KMS-11 (cell line): Measurements from ENCODE around the gene CCBE1.

Source experiments
- H2AFZ ChIP-seq: fragments of 200-600 bp; sonication (generic); 2 replicates; pipeline ENCODE4 v1.6.1; 2016; ENCODE audit warnings: antibody characterized with exemption, mixed run types, low read depth
- H3K27ac ChIP-seq: fragments of 200-600 bp; sonication (generic); 2 replicates; pipeline ENCODE4 v1.6.1; 2016; ENCODE audit warnings: mild to moderate bottlenecking, mixed run types
- H3K27me3 ChIP-seq: fragments of 200-600 bp; sonication (generic); 2 replicates; pipeline ENCODE4 v1.6.1; 2017; ENCODE audit warnings: mild to moderate bottlenecking, low read depth, mixed run types, moderate library complexity; ENCODE audit not compliant: insufficient read depth
- H3K36me3 ChIP-seq: fragments of 200-600 bp; sonication (generic); 2 replicates; pipeline ENCODE4 v1.6.1; 2017; ENCODE audit warnings: mild to moderate bottlenecking, mixed run types; ENCODE audit not compliant: insufficient read depth
- H3K4me1 ChIP-seq: fragments of 200-600 bp; sonication (generic); 2 replicates; pipeline ENCODE4 v1.6.1; 2016; ENCODE audit warnings: mild to moderate bottlenecking, low read depth, mixed run types; ENCODE audit not compliant: poor library complexity, severe bottlenecking
- H3K4me2 ChIP-seq: fragments of 200-600 bp; sonication (generic); 2 replicates; pipeline ENCODE4 v1.7.0; 2016; ENCODE audit warnings: mild to moderate bottlenecking, mixed run types
- H3K4me3 ChIP-seq: fragments of 200-600 bp; sonication (generic); IDR thresholded peaks from 2 replicates; pipeline ENCODE4 v1.6.1; 2017; ENCODE audit warnings: low read depth, low read length, mixed read lengths; ENCODE audit not compliant: insufficient read depth
- H3K79me2 ChIP-seq: fragments of 200-600 bp; sonication (generic); 2 replicates; pipeline ENCODE4 v1.6.1; 2016; ENCODE audit warnings: low read depth, mixed run types; ENCODE audit not compliant: insufficient read depth
- H3K9ac ChIP-seq: fragments of 200-600 bp; sonication (generic); 2 replicates; pipeline ENCODE4 v1.6.1; 2016; ENCODE audit warnings: mild to moderate bottlenecking, mixed run types
- H4K20me1 ChIP-seq: fragments of 200-600 bp; sonication (generic); 2 replicates; pipeline ENCODE4 v1.6.1; 2016; ENCODE audit warnings: mild to moderate bottlenecking, mixed run types; ENCODE audit not compliant: insufficient read depth
- TF ChIP-seq, protein P1 (sequence below): fragments of 200-600 bp; sonication (generic); conservative IDR thresholded peaks from 2 replicates; pipeline ENCODE4 v1.6.1; 2017; ENCODE audit warnings: low read depth, mild to moderate bottlenecking, antibody characterized with exemption, low read length, moderate library complexity, mixed read lengths

Gene CCBE1

DNA sequence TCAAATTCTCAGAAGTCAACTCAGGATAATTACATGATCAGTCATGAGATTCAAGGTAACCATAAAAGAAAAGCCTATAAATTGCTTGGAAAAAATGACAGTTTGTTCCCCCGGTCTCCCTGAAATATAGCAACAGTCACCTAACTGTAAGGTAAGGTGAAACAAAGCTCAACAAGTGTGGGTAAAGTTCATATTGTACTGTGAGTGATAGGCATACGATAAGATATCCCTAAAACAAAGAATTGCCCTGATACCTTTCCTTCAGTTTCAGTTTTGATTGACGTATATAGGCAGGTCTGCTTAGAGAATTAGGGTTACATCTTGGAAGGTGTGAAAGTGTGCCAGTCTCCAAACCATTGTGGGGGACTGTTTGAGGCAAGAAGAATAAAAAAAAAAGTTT is 4.0 kb upstream of the CCBE1 start:
- Histone ChIP-seq H3K4me1 (peaks cover 3% of the 10 kb centered on the region), H3K36me3 (no peaks in the 10 kb centered on the region), H4K20me1 (no peaks in the 10 kb centered on the region), H2AFZ (no peak overlapping the region), H3K27ac (no peak overlapping the region), H3K27me3 (no peaks in the 10 kb centered on the region), H3K4me3 (no peak overlapping the region), H3K4me2 (no peak overlapping the region), H3K79me2 (no peaks in the 10 kb centered on the region), H3K9ac (no peak overlapping the region)
- TF ChIP-seq, protein P1, sequence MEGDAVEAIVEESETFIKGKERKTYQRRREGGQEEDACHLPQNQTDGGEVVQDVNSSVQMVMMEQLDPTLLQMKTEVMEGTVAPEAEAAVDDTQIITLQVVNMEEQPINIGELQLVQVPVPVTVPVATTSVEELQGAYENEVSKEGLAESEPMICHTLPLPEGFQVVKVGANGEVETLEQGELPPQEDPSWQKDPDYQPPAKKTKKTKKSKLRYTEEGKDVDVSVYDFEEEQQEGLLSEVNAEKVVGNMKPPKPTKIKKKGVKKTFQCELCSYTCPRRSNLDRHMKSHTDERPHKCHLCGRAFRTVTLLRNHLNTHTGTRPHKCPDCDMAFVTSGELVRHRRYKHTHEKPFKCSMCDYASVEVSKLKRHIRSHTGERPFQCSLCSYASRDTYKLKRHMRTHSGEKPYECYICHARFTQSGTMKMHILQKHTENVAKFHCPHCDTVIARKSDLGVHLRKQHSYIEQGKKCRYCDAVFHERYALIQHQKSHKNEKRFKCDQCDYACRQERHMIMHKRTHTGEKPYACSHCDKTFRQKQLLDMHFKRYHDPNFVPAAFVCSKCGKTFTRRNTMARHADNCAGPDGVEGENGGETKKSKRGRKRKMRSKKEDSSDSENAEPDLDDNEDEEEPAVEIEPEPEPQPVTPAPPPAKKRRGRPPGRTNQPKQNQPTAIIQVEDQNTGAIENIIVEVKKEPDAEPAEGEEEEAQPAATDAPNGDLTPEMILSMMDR = no peak

DNA sequence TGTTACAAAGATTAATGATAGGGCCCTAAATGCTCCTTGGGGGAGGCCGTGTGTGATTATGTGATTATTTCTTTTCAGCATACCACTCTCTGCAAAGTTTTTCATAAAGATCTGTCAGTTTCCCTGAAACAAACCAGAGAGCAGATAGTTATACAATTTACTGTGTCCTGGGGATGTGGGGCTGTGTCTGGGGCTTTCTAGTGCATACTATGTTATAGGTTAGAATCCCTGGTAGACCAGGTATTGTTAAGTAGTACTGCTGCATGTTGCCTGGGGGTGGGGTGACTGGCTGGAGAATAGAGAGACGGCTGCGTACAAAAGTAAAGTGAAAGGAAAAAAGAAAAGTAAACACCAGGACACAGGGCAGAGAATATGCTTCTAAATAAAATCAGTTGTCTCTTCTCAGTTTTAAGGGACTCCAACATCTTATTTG is 3.3 kb upstream of the CCBE1 start:
- H4K20me1 ChIP-seq = no peaks in the 10 kb centered on the region
- H3K9ac ChIP-seq = no peak overlapping the region
- H3K4me2 ChIP-seq = no peak overlapping the region
- no peaks in the 10 kb centered on the region for H3K4me1 ChIP-seq
- no peaks in the 10 kb centered on the region for H3K79me2 ChIP-seq
- no peak overlapping the region for H2AFZ ChIP-seq
- no peaks in the 10 kb centered on the region for H3K27me3 ChIP-seq
- H3K4me3 ChIP-seq = no peak overlapping the region
- no peak overlapping the region for H3K27ac ChIP-seq
- TF ChIP-seq, protein P1 = no peak
- H3K36me3 ChIP-seq = no peaks in the 10 kb centered on the region

DNA sequence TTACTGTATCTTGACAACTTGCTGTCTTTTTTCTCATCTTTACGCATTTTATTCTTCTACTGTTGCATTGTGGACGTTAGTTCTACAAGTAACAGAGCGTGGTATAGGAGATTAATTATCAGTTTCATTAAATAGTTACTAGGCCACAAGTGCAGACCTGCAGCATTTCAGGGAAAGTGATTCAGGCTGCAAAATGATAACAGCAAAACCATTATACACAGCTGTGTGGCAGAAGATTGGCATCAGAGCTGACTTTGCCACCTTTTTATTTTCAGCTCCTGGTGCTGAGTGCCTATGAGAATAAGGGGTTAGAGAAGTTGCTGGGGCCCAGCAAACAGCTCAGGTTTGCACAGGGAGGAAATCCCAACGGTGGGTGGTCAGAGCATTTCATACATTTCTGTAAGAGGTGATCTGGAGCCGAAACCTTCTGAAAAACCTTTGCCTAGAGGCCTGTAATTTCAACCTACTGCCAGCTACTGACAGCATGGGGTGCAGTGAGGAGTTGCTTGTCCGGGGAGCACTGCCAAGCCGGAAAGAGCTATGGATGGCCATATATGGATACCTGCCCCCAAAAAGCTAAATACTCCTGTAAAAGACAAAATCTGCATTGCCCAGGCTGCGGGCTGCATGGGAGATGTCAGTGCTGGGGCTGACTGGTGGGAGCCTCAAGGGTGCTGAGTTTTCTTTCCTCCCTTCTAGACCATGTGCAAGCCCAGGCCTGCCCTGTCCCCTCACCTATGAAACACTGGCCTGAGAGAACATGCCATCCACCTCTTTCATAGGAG is 2.7 kb upstream of the CCBE1 start:
- H3K4me3 ChIP-seq = no peak overlapping the region
- no peaks in the 10 kb centered on the region for H3K4me1 ChIP-seq
- H3K27me3 ChIP-seq = no peaks in the 10 kb centered on the region
- no peak overlapping the region for H2AFZ ChIP-seq
- no peak overlapping the region for H3K4me2 ChIP-seq
- H3K27ac ChIP-seq = no peak overlapping the region
- H4K20me1 ChIP-seq = no peaks in the 10 kb centered on the region
- TF ChIP-seq, protein P1 = no peak
- no peaks in the 10 kb centered on the region for H3K79me2 ChIP-seq
- no peaks in the 10 kb centered on the region for H3K36me3 ChIP-seq
- H3K9ac ChIP-seq = no peak overlapping the region

DNA sequence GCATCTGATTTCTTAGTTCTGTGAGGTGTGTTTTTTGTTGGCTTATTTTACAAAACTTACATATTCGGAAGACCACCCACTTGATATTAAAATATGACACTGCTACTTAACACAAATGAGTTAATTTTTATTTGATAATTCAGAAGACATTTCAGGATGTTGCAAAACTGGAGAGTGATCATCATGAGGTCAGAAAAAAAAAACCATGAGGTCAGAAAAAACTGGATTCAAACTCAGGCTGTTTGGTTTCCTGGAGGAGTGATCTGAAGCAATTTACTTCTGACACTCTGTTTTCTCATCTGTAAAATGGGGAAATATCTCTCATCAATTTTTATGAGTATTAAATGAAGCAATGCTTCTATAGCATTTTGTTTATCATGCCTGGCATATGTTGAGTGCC is 1.8 kb upstream of the CCBE1 start:
- no peaks in the 10 kb centered on the region for H4K20me1 ChIP-seq
- TF ChIP-seq, protein P1 = no peak
- H3K4me2 ChIP-seq = no peak overlapping the region
- no peak overlapping the region for H3K9ac ChIP-seq
- H3K27me3 ChIP-seq = no peaks in the 10 kb centered on the region
- no peaks in the 10 kb centered on the region for H3K79me2 ChIP-seq
- H3K4me1 ChIP-seq = no peaks in the 10 kb centered on the region
- no peak overlapping the region for H2AFZ ChIP-seq
- H3K36me3 ChIP-seq = no peaks in the 10 kb centered on the region
- no peak overlapping the region for H3K27ac ChIP-seq
- no peak overlapping the region for H3K4me3 ChIP-seq
